Activated naive CD8-positive, alpha-beta T cell treated with anti-CD3 and anti-CD28 coated beads, Interleukin-2, amount 10 ng/mL, durations not matched to agents 7 days and 5 days (primary cell): ENCODE results near the gene SLC38A6. TPM values are rescaled to one million over a fixed set of nuclear protein-coding genes. Genes with fewer than 3 reads are reported as not detected.

ENCODE experiments used
- ATAC-seq: fragments of 150-1000 bp; cut with Tn5 transposase; one replicate; pipeline ENCODE4 v1.10.0; 2021; ENCODE audit warnings: low read depth, moderate library complexity
- POLR2A ChIA-PET: fragments of 350-600 bp; sonication (Branson Sonifier 250); formaldehyde crosslinking; loops from one replicate; lab custom pipeline; 2021; ENCODE audit warnings: antibody characterized with exemption; lab: Charles Lee
- DNase-seq: peaks from one replicate; pipeline ENCODE4 v3.0.0; 2021
- H3K27ac Mint-ChIP-seq: one replicate; pipeline ENCODE4 v1.8.0; 2022; ENCODE audit warnings: mild to moderate bottlenecking, mixed read lengths
- H3K27me3 Mint-ChIP-seq: one replicate; pipeline ENCODE4 v1.8.0; 2022; ENCODE audit warnings: mild to moderate bottlenecking, moderate library complexity, mixed read lengths
- H3K36me3 Mint-ChIP-seq: one replicate; pipeline ENCODE4 v1.8.0; 2021; ENCODE audit warnings: mild to moderate bottlenecking, mixed read lengths
- H3K4me1 Mint-ChIP-seq: one replicate; pipeline ENCODE4 v1.8.0; 2021; ENCODE audit warnings: mixed read lengths
- H3K4me3 Mint-ChIP-seq: one replicate; pipeline ENCODE4 v1.8.0; 2022; ENCODE audit warnings: mild to moderate bottlenecking, moderate library complexity, mixed read lengths
- H3K9me3 Mint-ChIP-seq: one replicate; pipeline ENCODE4 v1.8.0; 2021; ENCODE audit warnings: mixed read lengths
- total RNA-seq, 2 experiments: library from RNA; stranded (reverse); gene quantifications; one replicate each; pipeline ENCODE4 v1.2.3, GENCODE V29; 2021

The SLC38A6 gene
- total RNA-seq, 2 experiments from 2014 or later = 10.1 to 12.0 TPM

DNA sequence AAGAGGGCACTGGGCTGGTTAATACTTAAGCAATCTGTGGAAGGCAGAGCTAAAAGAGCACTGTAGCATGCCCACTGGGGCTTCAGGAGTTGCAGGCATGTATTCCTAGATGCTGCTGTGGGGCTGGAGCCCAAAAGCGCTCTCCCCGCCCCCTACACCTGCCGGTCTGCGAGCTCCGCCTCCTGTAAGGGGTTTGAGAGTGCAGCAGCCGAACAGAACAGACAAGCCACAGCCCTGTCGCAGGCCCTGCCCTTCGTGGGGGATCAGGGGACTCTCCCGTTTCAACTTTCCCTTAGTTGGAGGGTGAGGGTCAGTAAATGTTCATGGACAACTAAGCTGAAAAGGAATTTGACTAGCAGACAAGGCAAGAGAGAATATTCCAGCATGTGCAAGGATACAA lies 17.6 kb downstream of the SLC38A6 start:
- Mint-ChIP-seq H3K36me3 (peaks cover 2% of the 10 kb centered on the region), H3K9me3 (no peaks in the 10 kb centered on the region), H3K4me1 (no peaks in the 10 kb centered on the region), H3K4me3 (no peak overlapping the region), H3K27ac (no peak overlapping the region), H3K27me3 (no peaks in the 10 kb centered on the region)
- ATAC-seq = no peak
- DNase-seq = no peak
- POLR2A ChIA-PET = no interaction called here

GRCh38 chr14:60999536-60999935 lies 18.5 kb downstream of the SLC38A6 start:
- Mint-ChIP-seq H3K27me3 (no peaks in the 10 kb centered on the region), H3K9me3 (no peaks in the 10 kb centered on the region), H3K4me1 (no peaks in the 10 kb centered on the region), H3K36me3 (peaks cover 2% of the 10 kb centered on the region), H3K27ac (no peak overlapping the region), H3K4me3 (no peak overlapping the region)
- DNase-seq = no peak
- no peak for ATAC-seq
- POLR2A ChIA-PET = no interaction called here

- Mint-ChIP-seq H3K9me3 (no peaks in the 10 kb centered on the region), H3K4me3 (no peak overlapping the region), H3K36me3 (peaks cover 2% of the 10 kb centered on the region), H3K27ac (no peak overlapping the region), H3K4me1 (no peaks in the 10 kb centered on the region), H3K27me3 (no peaks in the 10 kb centered on the region)
- POLR2A ChIA-PET = no interaction called here
- no peak for DNase-seq
- no peak for ATAC-seq
Measured at GRCh38 chr14:61003571-61003970, 22.5 kb downstream of the SLC38A6 start.

DNA sequence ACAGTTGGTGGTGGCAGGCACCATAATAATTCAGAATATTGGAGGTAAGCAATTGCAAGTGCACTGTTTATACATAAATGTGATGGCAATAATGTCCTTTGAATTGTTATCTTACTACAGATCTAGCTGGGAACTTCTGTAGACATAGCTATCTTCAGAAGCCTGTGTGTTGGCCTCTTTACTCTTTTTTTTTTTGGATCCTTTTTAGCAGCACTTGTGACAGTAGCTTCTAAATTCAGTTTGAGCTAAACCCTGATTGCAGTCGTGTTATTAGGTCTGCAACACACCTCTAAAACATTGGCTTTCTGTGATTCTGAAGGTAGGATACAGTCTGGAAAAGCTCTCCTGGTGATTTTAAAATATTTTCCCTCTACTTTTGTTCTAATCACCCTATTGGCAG lies 38.5 kb downstream of the SLC38A6 start:
- POLR2A ChIA-PET = no interaction called here
- no peaks in the 10 kb centered on the region for H3K4me1 Mint-ChIP-seq
- ATAC-seq (no peak), DNase-seq (no peak)
- no peak overlapping the region for H3K27ac Mint-ChIP-seq
- no peaks in the 10 kb centered on the region for H3K27me3 Mint-ChIP-seq
- H3K9me3 Mint-ChIP-seq = no peaks in the 10 kb centered on the region
- no peaks in the 10 kb centered on the region for H3K36me3 Mint-ChIP-seq
- H3K4me3 Mint-ChIP-seq = no peak overlapping the region

DNA sequence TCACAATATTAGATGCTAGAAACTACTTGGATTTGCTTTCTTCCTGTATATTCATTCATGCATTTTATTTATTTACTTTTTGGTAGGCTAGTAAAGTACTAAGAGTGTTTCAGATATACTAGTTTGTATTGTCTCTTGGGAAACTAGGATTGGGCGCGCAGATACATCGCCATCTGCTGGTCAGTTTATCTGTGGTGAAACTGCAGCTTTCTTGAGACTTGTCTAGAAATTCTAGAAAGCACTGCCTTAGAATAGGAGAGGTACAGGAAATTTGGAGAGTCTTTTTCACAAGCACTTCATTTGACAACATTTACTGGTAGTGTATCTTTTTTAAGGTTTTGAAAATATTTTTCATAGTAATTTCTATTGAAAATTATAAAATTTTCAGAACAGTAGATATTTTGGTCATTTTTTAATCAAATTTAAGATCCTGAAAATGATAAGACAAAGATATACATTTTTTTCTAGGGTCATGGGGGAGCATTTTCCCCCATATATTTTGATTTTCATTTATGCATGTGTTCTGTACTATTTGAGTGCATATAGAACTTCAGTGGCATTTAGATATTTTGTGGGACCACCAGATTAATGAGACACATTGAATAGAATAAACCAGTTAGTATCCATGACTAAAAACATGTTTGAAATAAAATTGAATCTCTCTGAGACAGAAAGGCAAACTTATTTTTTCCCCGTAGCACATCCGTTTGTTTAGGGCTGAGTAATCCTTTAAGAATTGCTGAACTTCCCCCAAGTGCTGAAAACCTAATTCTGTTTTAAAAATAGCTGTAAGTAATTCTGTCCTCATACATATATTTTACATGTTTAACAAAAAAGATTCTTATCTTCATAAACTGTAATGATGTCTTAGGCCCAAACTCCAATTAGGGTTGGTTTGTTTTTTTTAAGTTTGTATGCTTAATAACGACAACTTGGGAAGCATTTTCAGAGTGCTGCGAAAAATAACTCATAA lies 44.5 kb downstream of the SLC38A6 start:
- Mint-ChIP-seq H3K4me1 (no peaks in the 10 kb centered on the region), H3K9me3 (no peaks in the 10 kb centered on the region), H3K27ac (no peak overlapping the region), H3K27me3 (peaks cover 4% of the 10 kb centered on the region), H3K4me3 (no peak overlapping the region), H3K36me3 (no peaks in the 10 kb centered on the region)
- POLR2A ChIA-PET = interaction anchor here (1.0 kb wide), 1 partner anchor 401 kb away, joined by 3 read pairs; no protein-coding TSS in a partner anchor
- DNase-seq (no peak), ATAC-seq (no peak)

DNA sequence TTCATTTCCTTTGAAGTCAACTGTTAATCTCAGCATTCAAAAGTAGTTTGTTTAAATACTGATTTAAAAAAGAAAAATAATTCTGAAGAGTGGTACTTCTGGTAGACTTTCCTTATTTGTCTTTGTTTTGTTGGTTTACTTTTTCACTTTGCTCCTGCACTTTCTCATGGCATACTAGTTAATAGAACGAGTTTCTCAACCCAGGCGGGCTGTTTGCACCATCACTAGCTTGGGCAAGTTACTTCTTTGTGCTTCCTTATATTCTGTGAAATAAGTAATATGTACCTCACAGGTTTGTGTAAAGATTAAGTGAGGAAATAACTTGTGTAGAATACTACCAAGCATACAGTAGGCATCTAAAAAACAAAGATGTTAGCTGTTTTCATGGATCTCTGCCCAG lies 45.5 kb downstream of the SLC38A6 start:
- H3K36me3 Mint-ChIP-seq = peaks cover 1% of the 10 kb centered on the region
- H3K4me3 Mint-ChIP-seq = no peak overlapping the region
- POLR2A ChIA-PET = no interaction called here
- H3K4me1 Mint-ChIP-seq = no peaks in the 10 kb centered on the region
- ATAC-seq = no peak
- no peak overlapping the region for H3K27ac Mint-ChIP-seq
- no peak for DNase-seq
- no peaks in the 10 kb centered on the region for H3K9me3 Mint-ChIP-seq
- H3K27me3 Mint-ChIP-seq = peaks cover 4% of the 10 kb centered on the region

DNA sequence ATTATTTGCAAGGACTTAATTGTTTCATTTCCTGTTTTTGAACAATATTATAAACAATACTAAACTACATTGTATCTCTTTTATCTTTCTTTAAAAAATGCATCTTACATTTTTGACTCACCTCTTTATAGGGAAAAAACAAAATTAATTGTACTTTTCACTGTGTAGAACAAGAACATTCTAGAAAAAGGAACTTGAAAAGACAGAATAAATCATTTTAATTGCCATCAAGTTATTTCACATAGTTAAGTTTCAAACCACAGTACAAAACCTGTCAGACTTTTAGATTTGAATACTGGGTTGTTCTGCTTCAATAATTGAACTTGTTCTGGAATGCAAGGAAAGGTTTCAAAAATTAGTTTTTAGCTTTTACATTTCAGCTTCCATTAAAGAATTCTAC lies 50.0 kb downstream of the SLC38A6 start:
- Mint-ChIP-seq H3K36me3 (peaks cover 1% of the 10 kb centered on the region), H3K4me1 (peaks cover 6% of the 10 kb centered on the region), H3K27me3 (peaks cover 6% of the 10 kb centered on the region), H3K9me3 (no peaks in the 10 kb centered on the region), H3K27ac (no peak overlapping the region), H3K4me3 (no peak overlapping the region)
- POLR2A ChIA-PET = no interaction called here
- DNase-seq = no peak
- ATAC-seq = no peak

DNA sequence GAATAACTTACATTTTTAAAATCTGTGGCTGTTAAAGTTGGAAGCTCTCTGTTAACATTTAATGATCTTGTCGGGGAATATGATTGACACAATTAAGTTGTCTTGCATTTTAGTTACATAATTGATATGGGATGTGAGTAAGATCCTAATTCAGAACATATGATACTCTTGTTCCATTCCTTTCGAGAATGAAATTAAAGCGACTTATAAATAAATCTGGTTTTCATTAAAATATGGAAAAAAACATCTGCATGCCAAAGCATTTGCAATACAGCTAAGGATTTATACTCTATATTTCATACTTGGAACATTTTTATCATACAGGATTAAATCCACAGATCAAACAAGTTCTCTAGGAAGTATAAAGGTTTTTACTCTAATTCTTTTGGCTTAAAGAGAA lies 52.0 kb downstream of the SLC38A6 start:
- POLR2A ChIA-PET = no interaction called here
- no peak for DNase-seq
- Mint-ChIP-seq H3K36me3 (peaks cover 1% of the 10 kb centered on the region), H3K4me1 (peaks cover 6% of the 10 kb centered on the region), H3K4me3 (no peak overlapping the region), H3K27ac (no peak overlapping the region), H3K9me3 (no peaks in the 10 kb centered on the region), H3K27me3 (peaks cover 2% of the 10 kb centered on the region)
- no peak for ATAC-seq

DNA sequence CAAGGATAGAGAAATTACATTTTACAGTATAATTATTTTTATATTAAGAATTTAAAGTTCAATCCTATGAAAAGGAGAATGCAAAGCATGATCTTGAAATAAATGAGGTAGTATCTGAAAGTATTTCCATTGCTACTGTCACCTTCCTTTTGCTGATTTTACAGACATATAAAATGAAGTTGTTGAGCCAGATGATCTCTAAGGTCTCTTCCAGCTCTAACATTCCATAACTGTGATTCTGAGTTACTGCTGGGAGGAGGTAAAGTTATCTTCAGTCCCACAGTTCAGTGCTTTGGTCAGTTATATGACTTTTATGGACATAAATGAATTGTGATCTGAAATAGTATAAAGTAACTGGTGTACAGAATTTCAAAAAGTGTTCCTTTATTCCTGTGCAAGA lies 52.8 kb downstream of the SLC38A6 start:
- no peak for ATAC-seq
- Mint-ChIP-seq H3K4me3 (no peak overlapping the region), H3K27me3 (peaks cover 2% of the 10 kb centered on the region), H3K36me3 (peaks cover 1% of the 10 kb centered on the region), H3K27ac (no peak overlapping the region), H3K9me3 (no peaks in the 10 kb centered on the region), H3K4me1 (peaks cover 6% of the 10 kb centered on the region)
- DNase-seq = no peak
- POLR2A ChIA-PET = no interaction called here

GRCh38 chr14:61034416-61035120 lies 53.5 kb downstream of the SLC38A6 start:
- POLR2A ChIA-PET = no interaction called here
- Mint-ChIP-seq H3K4me1 (peaks cover 6% of the 10 kb centered on the region), H3K4me3 (no peak overlapping the region), H3K9me3 (no peaks in the 10 kb centered on the region), H3K27ac (no peak overlapping the region), H3K27me3 (peaks cover 2% of the 10 kb centered on the region), H3K36me3 (peaks cover 1% of the 10 kb centered on the region)
- ATAC-seq (no peak), DNase-seq (no peak)

DNA sequence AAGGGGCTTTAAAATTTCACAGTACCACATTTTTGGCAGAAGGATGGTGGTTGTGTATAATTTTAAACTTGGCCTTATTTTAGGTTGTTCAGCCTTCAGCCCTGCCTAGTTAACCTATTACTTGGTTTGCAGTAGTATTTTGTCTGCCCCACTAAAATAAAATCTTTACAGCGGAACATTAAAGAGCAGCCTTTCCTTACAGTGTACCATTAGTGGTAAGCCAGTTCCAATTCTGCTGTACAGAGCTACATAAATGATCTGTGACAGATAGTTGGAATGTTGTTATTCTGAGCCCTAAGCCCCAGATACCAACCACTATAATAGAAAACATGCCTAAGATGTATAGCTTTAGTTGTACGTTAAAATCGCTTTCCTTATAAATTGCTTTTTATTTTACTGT lies 56.2 kb downstream of the SLC38A6 start:
- no peaks in the 10 kb centered on the region for H3K36me3 Mint-ChIP-seq
- POLR2A ChIA-PET = no interaction called here

GRCh38 chr14:61041704-61042103 lies 60.7 kb downstream of the SLC38A6 start:
- Mint-ChIP-seq H3K27ac (no peak overlapping the region), H3K4me1 (no peaks in the 10 kb centered on the region), H3K9me3 (no peaks in the 10 kb centered on the region), H3K36me3 (no peaks in the 10 kb centered on the region), H3K27me3 (no peaks in the 10 kb centered on the region), H3K4me3 (no peak overlapping the region)
- ATAC-seq = no peak
- DNase-seq = no peak
- POLR2A ChIA-PET = no interaction called here

More for the DNA sequence above, 56.2 kb downstream of the SLC38A6 start:
- Mint-ChIP-seq H3K27me3 (no peaks in the 10 kb centered on the region), H3K4me1 (peaks cover 6% of the 10 kb centered on the region), H3K9me3 (no peaks in the 10 kb centered on the region), H3K27ac (no peak overlapping the region), H3K4me3 (no peak overlapping the region)
- DNase-seq (no peak), ATAC-seq (no peak)

- H3K36me3 Mint-ChIP-seq = no peaks in the 10 kb centered on the region
- DNase-seq (no peak), ATAC-seq (no peak)
- H3K27me3 Mint-ChIP-seq = no peaks in the 10 kb centered on the region
- no peak overlapping the region for H3K27ac Mint-ChIP-seq
- H3K4me3 Mint-ChIP-seq = no peak overlapping the region
- H3K9me3 Mint-ChIP-seq = no peaks in the 10 kb centered on the region
- no peaks in the 10 kb centered on the region for H3K4me1 Mint-ChIP-seq
- POLR2A ChIA-PET = no interaction called here
Measured at GRCh38 chr14:61042220-61042619, 61.2 kb downstream of the SLC38A6 start.

DNA sequence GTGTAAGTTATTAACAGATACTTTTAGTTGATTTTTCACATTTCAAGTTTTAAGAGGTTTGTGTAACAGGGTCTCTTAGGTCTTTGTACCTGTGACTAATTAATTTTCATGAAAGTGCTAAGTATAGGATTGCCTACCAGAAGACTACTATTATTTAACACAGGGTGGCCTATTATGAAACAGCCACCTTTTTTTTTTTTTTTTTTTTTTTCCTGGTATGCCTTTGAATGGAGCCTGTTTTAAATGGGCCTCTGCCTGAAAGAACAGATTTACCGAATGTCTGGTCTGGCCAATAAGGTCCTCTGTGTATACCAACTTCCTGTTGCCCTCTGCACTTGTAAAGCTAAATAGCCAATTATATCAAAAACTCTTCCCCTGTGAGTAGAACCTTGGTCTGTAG lies 62.5 kb downstream of the SLC38A6 start:
- Mint-ChIP-seq H3K9me3 (no peaks in the 10 kb centered on the region), H3K27ac (no peak overlapping the region), H3K4me3 (no peak overlapping the region), H3K4me1 (no peaks in the 10 kb centered on the region), H3K36me3 (no peaks in the 10 kb centered on the region), H3K27me3 (no peaks in the 10 kb centered on the region)
- ATAC-seq (no peak), DNase-seq (no peak)
- POLR2A ChIA-PET = no interaction called here
